Measurements from ENCODE around the gene EML6. TPM values are rescaled to one million over a fixed set of nuclear protein-coding genes. Genes with fewer than 3 reads are reported as not detected.

EML6 gene
- total RNA-seq, 1 donor from 2014 or later, result 1.3 TPM

DNA sequence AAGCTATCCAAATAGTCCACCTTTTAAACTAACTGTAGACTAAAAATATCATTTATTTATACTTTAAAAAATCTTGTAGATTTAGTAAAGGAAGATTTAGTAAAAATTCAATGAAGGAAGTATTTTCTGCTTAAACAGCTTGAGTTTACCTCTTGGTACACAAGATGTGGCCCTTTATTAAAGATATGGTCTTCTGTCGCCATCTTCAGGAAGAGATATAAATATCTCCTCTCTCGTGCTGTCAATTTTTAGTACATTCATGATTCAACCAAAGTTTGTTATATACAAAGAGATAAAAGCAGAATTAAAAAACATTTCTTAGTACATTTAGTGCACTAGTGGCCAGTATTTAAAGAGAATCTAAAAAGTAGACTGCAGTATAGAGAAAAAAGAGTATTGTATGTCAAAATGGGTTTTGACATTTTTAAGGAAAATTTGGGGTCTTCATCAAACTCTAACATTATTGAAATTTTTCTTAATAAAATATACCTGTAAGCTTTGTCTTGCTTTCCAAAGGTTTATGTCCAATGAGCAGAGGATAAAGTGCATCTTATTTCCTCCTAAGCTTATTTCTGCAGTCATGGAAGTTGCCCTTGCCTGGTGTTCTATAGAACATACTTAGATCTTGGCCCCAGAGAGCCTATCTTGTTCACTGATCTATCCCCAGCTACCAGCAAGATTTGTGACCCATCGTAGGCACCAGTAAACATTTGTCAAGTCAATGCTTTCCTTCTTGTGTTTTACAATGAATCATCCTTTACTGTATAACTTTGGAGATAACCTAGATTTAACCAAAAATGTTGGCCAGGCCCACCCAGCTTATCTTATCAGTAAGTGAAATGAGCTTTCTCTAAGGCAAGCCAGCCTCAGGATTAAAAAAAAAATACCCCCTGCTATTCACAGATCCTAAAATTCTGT lies 18.5 kb upstream of the EML6 start:
- intact Hi-C loops (cut with micrococcal nuclease), result loop anchor here (1.0 to 2.0 kb wide), 7 partner anchors 24 to 598 kb away; no protein-coding TSS in a partner anchor

DNA sequence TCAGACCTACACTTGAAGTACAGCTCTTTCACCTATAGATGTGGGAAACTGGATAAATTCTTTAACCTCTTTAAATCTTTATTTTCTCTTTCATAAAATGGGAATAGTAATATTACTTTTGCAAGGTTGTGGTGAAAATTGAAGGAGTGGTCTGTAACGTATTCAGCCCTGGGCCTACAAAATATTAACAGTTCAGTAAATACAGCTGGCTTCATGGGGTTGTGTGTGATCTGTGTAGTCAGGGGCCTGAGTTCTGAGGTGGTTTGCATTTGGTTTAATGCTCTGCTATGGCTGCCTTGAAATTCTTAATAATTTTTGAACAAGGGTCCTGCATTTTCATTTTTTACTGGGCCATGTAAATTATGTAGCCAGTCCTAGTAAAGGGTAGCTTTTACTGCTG lies 16.8 kb upstream of the EML6 start:
- intact Hi-C loops (cut with micrococcal nuclease), result no loop called here

DNA sequence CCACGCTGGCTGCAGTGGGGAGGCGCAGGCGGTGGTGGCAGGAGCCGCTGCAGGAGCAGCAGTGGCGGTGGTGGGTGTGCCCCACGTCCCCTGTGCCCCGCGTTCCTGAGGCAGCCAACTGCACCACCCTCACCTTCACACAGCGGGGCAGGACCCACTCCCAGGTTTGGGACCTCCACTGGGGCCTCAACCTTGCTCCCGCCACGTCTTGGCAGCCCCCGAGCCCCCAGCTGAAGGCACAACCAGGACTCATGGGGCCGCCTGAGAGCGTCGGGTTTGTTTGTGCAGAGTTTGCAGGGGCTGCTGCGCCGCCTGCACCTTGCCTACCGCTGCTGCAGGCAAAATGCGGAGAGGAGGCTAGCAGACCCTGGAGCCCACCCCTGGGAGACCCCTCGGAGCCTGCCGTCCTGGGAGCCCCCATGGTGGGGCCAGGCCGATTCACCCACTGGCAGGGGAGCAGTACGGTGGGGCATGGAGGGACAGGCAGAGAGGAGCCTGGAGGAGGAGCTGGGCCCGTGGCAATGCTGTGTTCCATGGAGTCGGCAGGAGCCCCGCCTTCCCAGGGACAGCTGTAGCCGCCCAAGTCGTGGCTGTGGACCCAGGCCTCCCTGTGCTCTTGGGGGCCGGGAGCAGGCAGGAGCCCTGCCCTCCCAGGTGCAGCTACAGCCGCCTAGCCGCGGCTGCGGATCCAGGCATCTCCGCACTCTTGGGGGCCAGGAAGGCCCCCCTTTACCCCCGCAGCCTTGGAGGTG lies 14.7 kb upstream of the EML6 start:
- intact Hi-C loops (cut with micrococcal nuclease), result loop anchor here (1.0 kb wide), 1 partner anchor 14 kb away; no protein-coding TSS in a partner anchor

DNA sequence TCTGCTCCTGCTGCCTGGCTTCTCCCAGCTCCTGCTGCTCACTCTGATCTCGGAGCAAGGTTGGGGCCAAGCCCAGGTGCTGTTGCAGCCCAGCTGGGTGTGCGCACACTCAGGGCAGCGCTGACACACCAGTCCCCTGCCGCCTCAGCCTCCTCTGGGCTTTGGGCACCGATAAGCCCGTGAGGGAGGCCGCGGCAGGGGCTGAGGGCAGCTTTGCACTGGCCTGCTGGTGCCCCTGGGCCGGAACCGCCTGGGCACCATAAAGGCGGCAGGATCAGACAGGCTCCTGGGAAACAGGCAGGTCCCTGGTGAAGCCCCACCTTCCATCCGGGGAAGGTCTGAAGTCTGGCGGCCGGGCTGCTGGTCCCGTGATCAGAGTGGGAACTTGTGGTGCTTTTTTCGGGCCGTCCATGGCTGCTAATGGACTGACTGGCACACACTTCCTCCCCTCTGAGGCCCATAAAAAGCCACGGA lies 14.1 kb upstream of the EML6 start:
- intact Hi-C loops (cut with micrococcal nuclease), result loop anchor here (1.0 kb wide), 1 partner anchor 13 kb away; no protein-coding TSS in a partner anchor

DNA sequence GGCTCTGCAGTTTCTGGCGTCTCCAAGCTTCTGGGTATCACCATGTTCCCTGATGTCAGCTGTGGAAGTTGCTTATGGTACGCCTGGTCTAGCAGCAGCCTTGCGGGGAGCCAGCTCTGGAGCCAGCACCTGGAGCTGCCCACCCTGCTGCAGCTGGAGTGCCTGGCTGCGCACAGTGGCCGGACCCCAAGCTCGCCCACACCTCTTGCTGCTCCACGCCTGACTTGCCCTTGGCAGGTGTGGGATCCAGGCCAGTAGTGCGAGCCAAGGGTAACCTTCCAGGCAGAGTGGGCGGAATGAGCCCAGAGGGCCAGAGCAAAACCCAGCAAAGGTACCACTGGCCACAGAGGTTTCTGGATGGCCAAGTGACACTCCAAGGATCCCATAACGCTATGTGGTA lies 13.2 kb upstream of the EML6 start:
- intact Hi-C loops (cut with micrococcal nuclease), result no loop called here

DNA sequence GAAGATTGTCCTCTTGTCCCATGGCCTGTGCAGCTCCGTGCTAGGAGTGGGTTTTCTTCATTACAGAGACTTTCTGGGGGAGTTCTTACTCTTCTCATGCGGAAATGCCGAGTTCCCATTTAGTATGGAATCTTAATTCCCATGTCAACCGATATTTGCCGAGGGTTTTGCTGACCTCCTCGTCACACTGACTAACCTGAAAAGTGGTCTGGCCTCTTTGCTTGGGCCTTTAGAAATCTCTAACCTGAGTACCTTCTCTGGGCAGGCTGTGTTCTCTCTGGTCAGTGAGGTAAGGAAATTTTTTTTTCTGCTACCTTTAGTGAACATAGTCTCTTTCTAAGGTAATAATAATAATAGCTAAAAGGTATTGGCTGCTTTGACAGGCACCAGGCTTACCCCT lies 10.9 kb upstream of the EML6 start:
- intact Hi-C loops (cut with micrococcal nuclease), result no loop called here

DNA sequence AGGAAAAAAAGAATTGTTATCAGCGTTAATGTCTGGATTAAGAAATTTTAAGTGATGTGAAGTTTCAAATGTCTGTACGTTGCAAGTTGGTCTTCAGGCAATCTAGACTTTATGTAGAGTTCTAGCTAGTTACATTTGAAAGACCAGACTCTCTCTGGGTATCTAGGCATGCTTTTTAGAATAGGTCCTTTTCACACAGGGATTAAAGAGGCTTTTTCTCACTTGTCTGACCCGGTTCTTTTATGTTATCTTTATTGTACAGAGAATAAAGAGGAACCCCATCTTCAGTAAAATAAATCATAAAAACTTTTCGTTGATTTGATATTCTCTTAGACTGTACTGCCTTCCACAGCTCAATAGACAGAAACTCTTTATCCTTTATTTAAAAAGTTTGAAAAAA lies 8.5 kb upstream of the EML6 start:
- intact Hi-C loops (cut with micrococcal nuclease), result loop anchor here (1.0 kb wide), 1 partner anchor 745 kb away; the partner anchor contains the start of gene PSME4

DNA sequence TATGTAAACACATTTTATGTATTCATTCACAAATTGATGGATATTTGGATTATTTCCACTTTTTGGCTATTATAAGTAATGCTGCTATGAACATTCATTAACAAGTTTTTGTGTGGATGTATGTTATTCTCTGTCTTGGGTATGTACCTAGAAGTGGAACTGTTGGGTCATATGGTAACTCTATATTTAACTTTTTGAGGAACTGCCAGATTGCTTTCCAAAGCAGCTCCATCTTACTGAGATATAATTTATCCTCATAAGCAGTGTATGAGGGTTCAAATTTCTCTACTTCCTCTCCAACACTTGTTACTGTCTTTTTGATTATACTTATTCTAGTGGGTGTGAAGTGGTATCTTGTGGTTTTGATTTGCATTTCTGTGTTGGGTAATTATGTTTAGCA lies 7.1 kb upstream of the EML6 start:
- intact Hi-C loops (cut with micrococcal nuclease), result no loop called here

DNA sequence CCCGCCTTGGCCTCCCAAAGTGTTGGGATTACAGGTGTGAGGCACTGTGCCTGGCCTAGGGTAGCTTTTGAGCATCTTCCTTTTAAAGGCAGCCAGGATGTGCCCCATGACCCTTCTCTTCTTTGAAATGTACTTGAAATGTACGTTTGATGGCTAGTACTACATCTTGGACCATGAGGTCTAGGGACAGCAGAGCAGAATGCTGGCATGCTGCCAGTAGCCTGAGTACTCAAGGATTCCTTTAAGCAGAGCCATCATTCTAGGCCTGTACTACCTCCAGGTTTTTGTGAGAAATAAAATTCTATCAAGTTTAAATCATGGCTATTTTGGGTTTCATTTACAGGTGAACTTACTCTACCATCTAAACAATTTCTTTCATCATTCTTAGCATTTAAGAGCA lies 2.9 kb upstream of the EML6 start:
- intact Hi-C loops (cut with micrococcal nuclease), result loop anchor here (5.0 kb wide), 4 partner anchors 123 to 728 kb away; partner anchors contain the start of gene SPTBN1

DNA sequence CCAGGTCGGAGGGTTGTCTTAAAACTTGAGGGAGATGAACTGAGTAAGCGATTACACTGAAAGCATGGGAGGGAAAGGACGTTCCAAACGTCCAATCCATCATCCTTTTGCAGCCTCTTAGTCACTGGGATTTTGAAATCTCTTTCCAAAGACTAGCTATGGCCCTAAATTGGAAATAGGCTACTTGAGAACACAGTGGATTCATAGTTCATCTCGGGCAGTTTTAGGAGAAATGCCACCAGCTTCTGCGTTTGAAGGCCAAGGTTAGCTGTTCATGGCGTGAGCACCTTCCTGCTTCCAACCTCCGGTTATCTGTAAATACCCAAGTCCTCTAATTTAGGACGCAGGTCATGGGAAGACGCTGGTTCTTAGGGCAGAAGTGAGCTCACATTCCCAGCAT lies 821 bp upstream of the EML6 start:
- intact Hi-C loops (cut with micrococcal nuclease), result loop anchor here (1.0 to 5.0 kb wide), 26 partner anchors 13 to 972 kb away; partner anchors contain the start of genes ACYP2, CFAP36, CHAC2 and CLHC1

DNA sequence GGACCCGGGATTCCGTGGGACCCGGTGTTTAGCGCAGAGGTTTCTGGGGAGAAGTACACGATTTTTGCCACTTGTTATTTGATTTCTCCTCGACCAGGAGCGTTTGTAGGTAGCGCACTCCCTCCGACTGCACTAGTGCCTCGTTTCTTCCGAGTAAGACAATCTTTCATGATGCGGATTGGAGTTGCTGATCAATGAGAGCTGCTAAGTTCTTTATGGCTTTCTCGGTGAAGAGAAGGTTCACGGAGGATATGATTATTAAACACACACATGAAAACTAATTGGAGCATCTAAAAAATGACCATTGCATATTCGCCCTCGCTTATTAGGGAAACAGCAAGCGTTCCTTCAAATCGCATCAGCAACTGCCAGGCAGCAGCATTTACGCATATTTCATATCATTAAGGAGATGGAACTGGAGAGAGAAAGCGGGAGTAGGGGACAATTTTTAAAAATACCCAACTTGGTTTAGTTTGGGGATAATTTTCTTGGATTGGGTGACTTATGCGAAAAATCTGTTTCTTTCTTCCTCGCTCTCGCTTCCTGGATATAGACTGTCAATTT lies 616 bp downstream of the EML6 start:
- intact Hi-C loops (cut with micrococcal nuclease), result loop anchor here (1.0 to 5.0 kb wide), 25 partner anchors 44 to 971 kb away; partner anchors contain the start of genes ACYP2, CFAP36, CHAC2 and CLHC1

DNA sequence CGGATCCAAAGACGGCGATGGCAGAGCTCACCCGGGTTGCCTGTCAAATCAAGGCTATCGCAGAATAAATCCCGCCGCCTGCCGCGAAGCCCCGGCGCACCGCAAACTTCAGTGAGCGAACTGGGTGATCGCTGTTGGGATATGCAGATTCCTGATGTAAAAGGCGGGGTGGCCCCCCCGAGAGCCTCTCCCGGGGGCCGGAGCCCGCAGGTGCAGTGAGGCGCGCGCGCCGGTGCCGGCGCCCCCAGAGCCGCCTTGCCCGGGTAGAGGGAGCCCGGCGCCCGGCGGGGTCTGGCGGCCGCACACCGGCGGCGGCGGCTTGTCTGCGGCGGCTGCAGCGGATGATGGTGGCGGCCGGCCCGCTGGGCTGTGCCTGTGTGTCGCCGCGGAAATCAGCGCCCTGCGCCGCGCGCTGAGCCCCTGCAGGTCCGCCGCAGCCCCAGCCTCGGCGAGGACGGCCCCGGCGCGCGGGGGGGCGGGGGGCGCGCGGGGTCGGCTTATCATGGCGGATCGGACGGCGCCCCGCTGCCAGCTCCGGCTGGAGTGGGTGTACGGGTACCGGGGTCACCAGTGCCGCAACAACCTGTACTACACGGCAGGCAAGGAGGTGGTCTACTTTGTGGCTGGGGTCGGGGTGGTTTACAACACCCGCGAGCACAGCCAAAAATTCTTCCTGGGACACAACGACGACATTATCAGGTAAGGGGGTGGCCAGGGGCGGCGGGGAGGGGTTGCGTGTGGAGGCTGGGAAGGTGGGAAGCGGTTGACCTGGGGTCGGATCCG lies 1.3 kb downstream of the EML6 start:
- intact Hi-C loops (cut with micrococcal nuclease), result loop anchor here (5.0 kb wide), 4 partner anchors 127 to 732 kb away; partner anchors contain the start of gene SPTBN1

DNA sequence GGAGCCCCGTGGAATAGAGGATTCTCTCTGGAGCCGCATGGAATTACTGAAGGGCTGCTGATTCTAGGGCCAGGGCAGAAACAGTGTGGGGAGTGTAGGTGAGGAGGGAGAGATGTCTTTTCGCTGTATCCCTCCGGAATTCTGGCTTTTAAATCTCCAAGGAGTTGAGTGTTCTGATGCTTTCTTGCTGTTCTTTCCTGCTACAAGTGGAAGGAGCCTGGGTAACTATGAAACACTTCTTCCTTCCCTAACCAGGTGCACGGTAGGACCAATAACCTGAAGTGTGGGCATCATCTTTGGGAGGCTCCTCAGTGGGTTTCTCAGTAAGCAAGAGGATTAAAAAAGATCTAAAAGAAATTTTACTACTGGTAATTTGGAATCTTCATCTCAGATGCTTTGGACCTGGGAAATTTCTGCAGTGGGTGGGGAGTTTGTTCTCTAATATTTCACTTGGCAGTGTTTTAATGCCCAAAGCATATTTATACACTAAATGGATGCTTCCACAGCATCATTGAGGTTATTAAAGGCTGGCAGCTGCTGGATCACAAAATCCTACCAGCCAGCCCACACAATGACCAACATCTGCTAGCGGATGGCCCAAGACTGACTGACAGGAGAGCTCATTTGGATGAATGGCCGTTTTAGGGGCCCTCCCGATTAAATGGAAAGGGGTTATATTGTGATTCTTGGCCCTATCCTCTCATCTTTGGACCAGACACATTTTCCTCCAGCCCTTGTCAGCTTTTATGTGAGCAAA lies 2.1 kb downstream of the EML6 start:
- intact Hi-C loops (cut with micrococcal nuclease), result no loop called here

DNA sequence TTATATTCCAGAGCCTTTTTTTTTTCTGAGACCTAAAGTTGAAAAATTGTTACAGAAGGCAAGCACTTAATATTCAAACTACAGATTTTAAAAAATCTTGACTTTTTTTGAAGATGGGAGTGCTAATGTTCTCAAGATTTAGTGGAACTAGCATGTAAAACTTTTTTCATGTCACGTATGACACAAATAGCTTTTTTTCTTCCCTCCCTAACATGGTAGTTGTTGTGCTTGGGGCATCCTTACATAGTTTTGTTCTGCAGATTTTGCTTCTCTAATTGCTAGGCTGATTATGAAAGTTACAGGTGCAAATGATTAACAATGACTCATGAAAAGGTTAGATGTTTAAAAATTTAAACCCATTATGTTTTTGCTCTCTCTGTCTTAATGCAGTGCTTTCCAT lies 3.0 kb downstream of the EML6 start:
- intact Hi-C loops (cut with micrococcal nuclease), result no loop called here

DNA sequence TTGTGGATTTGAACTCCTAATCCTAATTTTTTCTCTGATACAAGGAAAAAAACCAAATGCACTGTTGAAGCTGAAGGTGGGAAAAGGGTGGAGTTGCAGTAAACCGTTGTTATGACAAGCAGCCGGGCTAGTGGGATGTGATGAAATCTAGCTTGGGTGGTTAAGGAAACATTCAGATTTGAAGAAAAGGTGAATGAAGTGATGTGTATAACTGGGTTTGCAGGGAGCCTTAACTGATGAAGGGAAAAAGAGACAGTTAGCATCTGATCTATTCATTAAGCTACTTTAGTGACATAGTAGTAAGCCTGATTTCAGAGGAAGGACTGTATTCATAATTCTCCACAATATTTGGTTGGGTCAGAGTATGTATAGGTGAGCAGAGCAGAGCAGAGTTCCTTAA lies 3.5 kb downstream of the EML6 start:
- intact Hi-C loops (cut with micrococcal nuclease), result no loop called here

DNA sequence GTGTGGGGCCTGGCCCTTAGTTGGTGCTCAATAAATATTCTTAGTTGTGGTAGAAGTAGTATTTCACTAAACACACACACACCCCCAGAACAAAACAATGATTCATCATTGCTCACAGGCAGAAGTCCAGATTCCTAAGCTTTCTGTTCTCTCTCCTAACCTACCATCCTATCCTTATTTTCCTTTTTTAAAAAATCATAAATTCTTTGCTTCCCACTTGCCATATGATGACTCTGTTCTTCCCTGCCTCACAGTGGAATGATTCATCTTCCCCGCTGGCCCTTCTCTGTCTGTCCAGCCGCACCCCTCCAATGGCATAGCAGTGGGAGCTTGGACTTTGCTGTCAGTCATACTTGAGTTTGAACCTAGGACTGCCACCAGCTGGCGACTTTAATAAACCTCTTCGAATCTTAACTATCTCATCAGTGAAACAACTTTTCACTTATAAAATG lies 5.2 kb downstream of the EML6 start:
- intact Hi-C loops (cut with micrococcal nuclease), result no loop called here

DNA sequence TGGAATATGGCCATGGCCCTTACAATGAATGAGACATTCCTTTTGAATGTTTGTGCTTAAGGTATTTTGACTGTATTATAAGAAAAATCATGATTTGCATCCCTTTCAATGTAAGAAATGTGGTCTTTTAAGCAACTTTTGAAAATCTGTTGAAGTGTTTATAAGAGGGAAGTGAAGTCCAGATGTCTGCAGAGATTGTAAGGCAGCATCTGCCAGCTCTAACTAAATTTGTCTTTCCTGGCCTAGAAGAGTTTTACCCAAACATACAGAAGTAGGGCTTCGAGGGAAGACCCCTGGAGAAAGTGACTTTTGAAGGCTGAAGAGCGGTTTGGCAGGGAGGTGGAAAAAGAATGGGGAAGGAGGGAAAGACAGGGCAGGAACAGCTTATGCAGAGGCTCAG lies 12.2 kb downstream of the EML6 start:
- intact Hi-C loops (cut with micrococcal nuclease), result no loop called here

DNA sequence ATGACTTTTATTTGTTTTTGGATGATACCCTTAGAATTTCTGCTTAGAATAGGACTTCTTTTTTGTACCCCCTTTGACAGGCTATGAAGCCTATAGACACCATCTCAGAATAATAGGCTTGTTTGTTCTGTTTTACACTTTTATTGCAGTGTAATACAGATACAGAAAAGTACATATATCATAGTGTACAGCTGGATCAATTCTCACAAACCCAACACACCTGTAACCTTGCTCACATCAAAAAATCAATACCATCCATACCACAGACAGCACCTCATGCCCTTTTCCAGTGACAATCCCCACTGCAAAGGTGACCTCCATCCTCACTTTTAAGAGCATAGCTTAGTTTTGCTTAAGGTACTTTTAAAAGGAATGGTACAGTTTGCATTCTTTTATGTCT lies 14.8 kb downstream of the EML6 start:
- intact Hi-C loops (cut with micrococcal nuclease), result no loop called here

DNA sequence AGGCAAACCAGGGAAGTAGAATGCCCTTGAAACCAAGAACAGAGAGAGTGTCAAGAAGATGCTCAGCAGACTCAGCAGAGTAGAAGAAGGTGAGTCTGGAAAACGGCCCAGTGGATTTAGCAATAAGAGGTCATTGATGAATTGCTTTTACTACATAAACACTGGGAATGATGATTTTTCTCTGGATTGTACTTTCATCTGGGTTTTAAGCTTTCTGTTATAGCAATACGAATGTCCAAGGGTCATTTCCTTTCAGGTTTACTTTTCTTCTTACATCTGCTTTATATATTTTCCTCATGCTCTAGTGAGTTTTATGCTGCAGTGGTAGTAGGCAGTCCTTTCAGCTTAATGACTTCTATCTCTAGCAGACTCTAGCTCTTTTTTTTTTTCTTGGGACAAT lies 16.9 kb downstream of the EML6 start:
- intact Hi-C loops (cut with micrococcal nuclease), result no loop called here

DNA sequence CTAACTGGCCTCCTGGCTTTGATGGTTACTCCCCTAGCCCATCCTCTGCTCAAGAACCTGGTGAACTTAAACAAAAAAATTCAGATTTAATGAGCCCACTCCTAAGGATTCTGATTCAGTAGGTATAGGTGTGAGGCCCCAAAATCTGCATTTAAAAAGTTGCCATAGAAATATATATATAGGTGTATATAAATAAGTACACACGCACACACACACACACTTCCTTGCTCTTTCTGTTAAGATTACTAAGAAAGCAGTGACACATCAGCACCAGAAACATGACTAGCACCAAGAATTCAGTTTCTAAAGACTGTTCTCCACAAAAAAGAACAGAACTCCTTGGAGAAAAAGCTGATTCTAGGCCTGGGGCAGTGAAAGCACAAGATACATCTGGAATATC lies 17.8 kb downstream of the EML6 start:
- intact Hi-C loops (cut with micrococcal nuclease), result no loop called here

Data from T-helper 1 cell treated with Interleukin-12 subunit alpha and Interleukin-12 subunit beta and Interleukin-4 antibody, amounts not matched to agents 30 ng/mL and 1 ng/mL, for 36 hours (primary cell).